Adrenal gland (tissue), 12 donors: ENCODE results near the gene AKAP7. TPM values are rescaled to one million over a fixed set of nuclear protein-coding genes. Genes with fewer than 3 reads are reported as not detected.

Experiments used
- DNase-seq, 7 donors: peaks; one replicate each; pipeline ENCODE4 v3.0.0-alpha.2; 2019 to 2020
- H3K27ac ChIP-seq, 5 donors: fragments of 200-600 bp; sonication (generic) in 4 of 5; 1 replicate in 3 of 5; 2 replicates in 2 of 5; pipeline versions ENCODE4 v1.5.1 to v1.8.0; 2016 to 2020; ENCODE audit warnings: mild to moderate bottlenecking in 1 of 5
- H3K27me3 ChIP-seq: fragments of 200-600 bp; 2 replicates; pipeline ENCODE4 v1.8.0; 2021
- H3K36me3 ChIP-seq, 2 donors: fragments of 200-600 bp; replicated peaks in 1 of 2; 1 replicate in 1 of 2; 2 replicates in 1 of 2; pipeline versions ENCODE4 v1.5.1 to v1.8.0; 2018 to 2022
- H3K4me1 ChIP-seq, 2 donors: fragments of 200-600 bp; replicated peaks in 1 of 2; 1 replicate in 1 of 2; 2 replicates in 1 of 2; pipeline versions ENCODE4 v1.5.1 to v1.8.0; 2018 to 2021
- H3K4me3 ChIP-seq, 4 donors: fragments of 200-600 bp; sonication (generic) in 3 of 4; one replicate each; pipeline ENCODE4 v1.5.1; 2016 to 2018
- H3K9me3 ChIP-seq, 3 donors: fragments of 200-600 bp; sonication (generic) in 1 of 3; replicated peaks in 1 of 3; 1 replicate in 2 of 3; 2 replicates in 1 of 3; pipeline versions ENCODE4 v1.5.1 to v1.8.0; 2016 to 2021
- POLR2A ChIP-seq, 2 donors: fragments of 450-650 bp; IDR thresholded peaks; one replicate each; pipeline ENCODE4 v1.6.1; 2017; ENCODE audit warnings: antibody characterized with exemption in 2 of 2, mild to moderate bottlenecking in 2 of 2, moderate library complexity in 1 of 2
- WGBS, 4 donors: extraction: QIAGEN DNeasy Blood & Tissue Kit in 2 of 4; methylation state at CpG; one replicate each; pipeline versions ENCODE4 v1.1.5 to v1.1.7; 2013 to 2017; 5-methylcytosine and 5-hydroxymethylcytosine counted together
- intact Hi-C, 2 donors: fragments of 100-400 bp; cut with DNase I; formaldehyde crosslinking; loops; one replicate each; pipeline versions ENCODE4 v1.14.1 to v1.15.0; 2022 to 2023
- polyA plus RNA-seq, 3 donors: library from polyadenylated mRNA; stranded (reverse); fragments of 200-250 nt in 2 of 3; fragments of 350-450 nt in 1 of 3; fragmentation: Illumina TruSeq in 1 of 3; extraction: RNeasy Lipid Tissue Mini Kit (QIAGEN cat#74804) in 1 of 3; gene quantifications; one replicate each; pipeline ENCODE4 v1.2.3, GENCODE V29; 2013 to 2014
- total RNA-seq, 9 donors: library from RNA; depleted of rRNA in 4 of 9; stranded (reverse); fragments of >200 nt in 4 of 9; fragments of 120-200 nt in 1 of 9; fragmentation: NEBNext Ultra II Directional in 1 of 9; extraction: Animal tissue kit (Norgen Biotek cat#: 25700) in 1 of 9; gene quantifications; one replicate each; pipeline versions ENCODE4 v1.1.0 to v1.2.4, GENCODE V29; 2013 to 2023
- TF ChIP-seq, protein P1 (sequence below), 6 experiments: fragments of 450-650 bp in 4 of 6; fragments of 200-600 bp in 2 of 6; sonication (generic) in 1 of 6; IDR thresholded peaks; 1 replicate in 5 of 6; 2 replicates in 1 of 6; pipeline versions ENCODE4 v1.5.1 to v1.8.0; 2016 to 2021; ENCODE audit warnings: antibody characterized with exemption in 6 of 6, mild to moderate bottlenecking in 2 of 6, moderate library complexity in 1 of 6
- donor health status: healthy with polysubstance abuse.
- donor health status: Bipolar disorder and iron deficiency.
- donor health status: DM: yes; HTN: yes; CAD: no.
- donor health status: DM: no; HTN: no; CAD: no.
- donor health status: DM: no; HTN: no; CAD: no.
- donor health status: DM: yes; HTN: yes; CAD: no.

Gene AKAP7
- total and polyA plus RNA-seq, 12 donors, result 36.2 to 165 (median 62.2) TPM

DNA sequence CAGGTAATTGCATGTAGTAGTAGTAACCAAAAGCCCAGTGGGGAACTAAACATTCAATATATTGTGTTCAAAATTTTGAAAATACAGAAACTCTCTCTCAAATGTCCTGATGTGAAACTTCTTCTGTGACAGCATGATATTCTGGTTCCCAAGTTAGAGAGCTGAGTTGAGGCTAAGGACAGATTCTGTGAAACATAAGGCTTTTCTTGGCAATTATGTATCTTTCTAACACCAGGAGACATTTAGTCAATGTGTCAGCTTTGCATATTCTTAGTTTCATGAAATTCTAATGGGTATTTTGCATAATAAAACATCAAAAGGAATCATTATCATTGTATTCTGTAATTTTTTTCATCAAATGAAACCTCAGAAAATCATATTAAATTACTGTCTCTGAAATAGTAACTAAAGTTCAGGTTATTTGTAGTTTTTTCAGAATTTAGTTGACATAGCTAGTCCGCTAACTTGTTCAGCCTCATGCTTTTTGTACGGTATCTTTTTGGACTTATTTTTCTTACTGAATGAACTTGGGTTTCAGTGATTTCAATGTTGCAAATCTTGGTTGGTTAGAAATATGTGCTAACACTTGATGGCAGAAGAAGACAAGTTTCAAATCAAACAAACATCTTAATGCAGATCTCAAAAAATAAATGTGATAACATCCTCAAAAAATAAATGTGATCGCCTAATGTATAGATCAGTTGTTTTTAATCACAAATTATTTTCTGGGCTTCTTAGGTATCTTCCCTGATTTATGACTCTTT lies 70.4 kb downstream of the AKAP7 start:
- TF ChIP-seq, protein P1, sequence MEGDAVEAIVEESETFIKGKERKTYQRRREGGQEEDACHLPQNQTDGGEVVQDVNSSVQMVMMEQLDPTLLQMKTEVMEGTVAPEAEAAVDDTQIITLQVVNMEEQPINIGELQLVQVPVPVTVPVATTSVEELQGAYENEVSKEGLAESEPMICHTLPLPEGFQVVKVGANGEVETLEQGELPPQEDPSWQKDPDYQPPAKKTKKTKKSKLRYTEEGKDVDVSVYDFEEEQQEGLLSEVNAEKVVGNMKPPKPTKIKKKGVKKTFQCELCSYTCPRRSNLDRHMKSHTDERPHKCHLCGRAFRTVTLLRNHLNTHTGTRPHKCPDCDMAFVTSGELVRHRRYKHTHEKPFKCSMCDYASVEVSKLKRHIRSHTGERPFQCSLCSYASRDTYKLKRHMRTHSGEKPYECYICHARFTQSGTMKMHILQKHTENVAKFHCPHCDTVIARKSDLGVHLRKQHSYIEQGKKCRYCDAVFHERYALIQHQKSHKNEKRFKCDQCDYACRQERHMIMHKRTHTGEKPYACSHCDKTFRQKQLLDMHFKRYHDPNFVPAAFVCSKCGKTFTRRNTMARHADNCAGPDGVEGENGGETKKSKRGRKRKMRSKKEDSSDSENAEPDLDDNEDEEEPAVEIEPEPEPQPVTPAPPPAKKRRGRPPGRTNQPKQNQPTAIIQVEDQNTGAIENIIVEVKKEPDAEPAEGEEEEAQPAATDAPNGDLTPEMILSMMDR (IDR thresholded peaks at IDR 0.05), result no peak
- no peak for TF ChIP-seq POLR2A (IDR thresholded peaks at IDR 0.05)
- no peak for DNase-seq
- no peaks in the 10 kb centered on the region for H3K36me3 ChIP-seq
- no peaks in the 10 kb centered on the region for H3K9me3 ChIP-seq
- H3K27me3 ChIP-seq, result no peaks in the 10 kb centered on the region
- no peaks in the 10 kb centered on the region for H3K4me1 ChIP-seq
- WGBS, 4 donors, result 87 to 94% (median 89%) methylated on average over 3 of the region's 3 CpGs
- intact Hi-C loops, result loop anchor here in 1 of 2 donors (10.0 kb wide), 1 partner anchor 329 kb away; no protein-coding TSS in a partner anchor
- no peak overlapping the region for H3K27ac ChIP-seq
- H3K4me3 ChIP-seq, result no peak overlapping the region

DNA sequence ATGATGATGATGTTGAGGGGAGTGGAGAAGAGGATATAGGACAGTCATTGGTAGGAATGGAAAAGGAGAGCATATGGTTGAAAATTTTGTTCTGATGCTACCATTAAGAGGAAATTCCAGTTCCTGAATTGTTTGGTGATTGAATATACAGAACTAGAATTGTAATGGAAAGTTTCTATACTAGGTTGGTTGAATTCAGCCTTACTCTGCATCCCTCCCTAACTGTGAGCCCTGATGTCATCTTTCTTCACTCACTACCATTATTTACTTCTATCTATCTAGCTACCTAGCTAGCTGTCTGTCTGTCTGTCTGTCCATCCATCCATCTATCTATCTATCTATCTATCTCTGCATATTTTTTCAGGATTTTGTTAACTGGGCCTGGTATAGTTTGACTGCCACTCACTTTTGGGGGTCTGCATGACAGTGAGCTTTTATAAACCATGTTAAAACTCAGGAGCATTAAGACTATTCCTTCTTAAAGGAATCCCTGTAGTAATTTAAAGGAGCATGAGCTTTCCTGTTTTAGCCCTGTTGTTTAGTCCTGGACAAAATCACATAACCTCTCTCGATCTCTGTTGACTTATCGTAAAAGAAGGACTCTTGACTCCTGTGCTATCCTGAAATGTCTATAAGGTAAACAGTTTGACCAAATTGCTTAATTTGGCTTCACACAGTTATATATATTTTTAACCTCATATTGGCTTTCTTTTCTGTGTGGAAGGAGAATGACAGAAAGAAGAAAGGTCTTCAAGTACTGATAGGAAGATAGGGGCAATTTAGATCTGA lies 71.4 kb downstream of the AKAP7 start:
- no peak overlapping the region for H3K4me3 ChIP-seq
- intact Hi-C loops, result loop anchor here in 1 of 2 donors (10.0 kb wide), 1 partner anchor 328 kb away; no protein-coding TSS in a partner anchor
- no peaks in the 10 kb centered on the region for H3K36me3 ChIP-seq
- no peak overlapping the region for H3K27ac ChIP-seq
- TF ChIP-seq, protein P1 (IDR thresholded peaks at IDR 0.05), result no peak
- TF ChIP-seq POLR2A (IDR thresholded peaks at IDR 0.05), result no peak
- H3K9me3 ChIP-seq, result no peaks in the 10 kb centered on the region
- DNase-seq, result no peak
- no peaks in the 10 kb centered on the region for H3K4me1 ChIP-seq
- 93 to 99% (median 96%) methylated on average over 2 of the region's 2 CpGs for WGBS, 4 donors
- H3K27me3 ChIP-seq, result no peaks in the 10 kb centered on the region

DNA sequence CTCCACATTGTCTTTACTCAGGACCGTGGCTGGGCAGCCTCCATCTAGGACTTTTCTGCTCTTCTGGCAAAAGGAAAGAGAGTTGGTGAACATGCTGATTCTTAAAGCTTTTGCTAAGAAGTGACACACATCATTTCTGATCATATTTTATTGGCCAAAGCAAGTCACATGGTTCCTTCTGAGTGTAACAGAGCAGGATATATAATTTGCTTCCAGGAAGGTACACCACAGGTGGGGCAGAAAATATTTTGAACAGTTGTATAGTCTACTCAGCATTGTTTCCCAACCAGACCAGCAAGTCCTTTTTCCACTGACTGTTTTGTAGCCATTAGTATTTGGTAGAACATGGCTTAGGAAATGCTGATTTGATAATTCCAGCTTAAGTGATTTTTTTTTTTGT lies 73.5 kb downstream of the AKAP7 start:
- 81 to 100% (median 85%) methylated on average over 1 of the region's 1 CpG for WGBS, 4 donors
- no peak for DNase-seq
- Histone ChIP-seq H3K9me3 (no peaks in the 10 kb centered on the region), H3K27me3 (no peaks in the 10 kb centered on the region), H3K36me3 (no peaks in the 10 kb centered on the region), H3K4me1 (peaks cover 0 to 11% of the 10 kb centered on the region in 2 donors), H3K4me3 (no peak overlapping the region), H3K27ac (no peak overlapping the region)
- TF ChIP-seq, protein P1 (IDR thresholded peaks at IDR 0.05), result no peak
- TF ChIP-seq POLR2A (IDR thresholded peaks at IDR 0.05), result no peak
- intact Hi-C loops, result loop anchor here in 1 of 2 donors (10.0 kb wide), 1 partner anchor 326 kb away; no protein-coding TSS in a partner anchor

DNA sequence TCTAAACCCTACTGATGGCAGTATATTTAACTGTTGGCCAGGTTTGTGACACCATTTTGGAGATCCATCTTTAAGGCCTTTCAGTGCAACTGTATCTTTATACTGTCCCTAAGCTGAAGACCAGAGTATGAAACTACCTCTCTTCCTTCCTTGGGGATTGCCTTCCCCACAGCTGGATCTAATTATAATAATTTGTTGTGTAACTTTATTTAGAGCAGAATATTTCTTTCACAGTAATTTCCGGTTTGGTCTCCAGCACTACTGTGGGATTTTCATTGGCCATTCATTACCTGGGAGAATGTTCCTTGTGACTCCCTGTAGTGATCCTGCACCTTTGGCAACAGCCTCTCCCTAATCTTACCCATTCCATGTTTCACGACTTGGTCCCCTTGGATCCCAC lies 75.2 kb downstream of the AKAP7 start:
- Histone ChIP-seq H3K27me3 (no peaks in the 10 kb centered on the region), H3K27ac (no peak overlapping the region), H3K9me3 (no peaks in the 10 kb centered on the region), H3K4me1 (peaks cover 4 to 28% of the 10 kb centered on the region in 2 donors), H3K36me3 (no peaks in the 10 kb centered on the region), H3K4me3 (no peak overlapping the region)
- intact Hi-C loops, result no loop called here
- no peak for DNase-seq
- WGBS, 4 donors, result 81 to 91% (median 89%) methylated on average over 2 of the region's 2 CpGs
- TF ChIP-seq POLR2A (IDR thresholded peaks at IDR 0.05), result no peak
- TF ChIP-seq, protein P1 (IDR thresholded peaks at IDR 0.05), result no peak
